Stimulated activated memory B cell treated with anti-CD40 and anti-IgM and Interleukin-4, amounts not matched to agents 10 μg/mL and 1 μg/mL and 100 μg/mL, for 72 hours (primary cell): ENCODE measurements around the gene MYCN.

Experiments used
- ATAC-seq: fragments of 150-1000 bp; cut with Tn5 transposase; 2 replicates; pipeline ENCODE4 v1.10.0; 2021
- H3K27ac Mint-ChIP-seq: one replicate; pipeline ENCODE4 v1.8.0; 2022; ENCODE audit warnings: mild to moderate bottlenecking, mixed read lengths
- H3K27me3 Mint-ChIP-seq: one replicate; pipeline ENCODE4 v1.8.0; 2022; ENCODE audit warnings: mixed read lengths
- H3K36me3 Mint-ChIP-seq: one replicate; pipeline ENCODE4 v1.8.0; 2022; ENCODE audit warnings: mixed read lengths
- H3K4me1 Mint-ChIP-seq: one replicate; pipeline ENCODE4 v1.8.0; 2022; ENCODE audit warnings: mixed read lengths
- H3K4me3 Mint-ChIP-seq: one replicate; pipeline ENCODE4 v1.8.0; 2022; ENCODE audit warnings: mild to moderate bottlenecking, moderate library complexity, mixed read lengths
- H3K9me3 Mint-ChIP-seq: one replicate; pipeline ENCODE4 v1.8.0; 2022; ENCODE audit warnings: mixed read lengths

MYCN gene

DNA sequence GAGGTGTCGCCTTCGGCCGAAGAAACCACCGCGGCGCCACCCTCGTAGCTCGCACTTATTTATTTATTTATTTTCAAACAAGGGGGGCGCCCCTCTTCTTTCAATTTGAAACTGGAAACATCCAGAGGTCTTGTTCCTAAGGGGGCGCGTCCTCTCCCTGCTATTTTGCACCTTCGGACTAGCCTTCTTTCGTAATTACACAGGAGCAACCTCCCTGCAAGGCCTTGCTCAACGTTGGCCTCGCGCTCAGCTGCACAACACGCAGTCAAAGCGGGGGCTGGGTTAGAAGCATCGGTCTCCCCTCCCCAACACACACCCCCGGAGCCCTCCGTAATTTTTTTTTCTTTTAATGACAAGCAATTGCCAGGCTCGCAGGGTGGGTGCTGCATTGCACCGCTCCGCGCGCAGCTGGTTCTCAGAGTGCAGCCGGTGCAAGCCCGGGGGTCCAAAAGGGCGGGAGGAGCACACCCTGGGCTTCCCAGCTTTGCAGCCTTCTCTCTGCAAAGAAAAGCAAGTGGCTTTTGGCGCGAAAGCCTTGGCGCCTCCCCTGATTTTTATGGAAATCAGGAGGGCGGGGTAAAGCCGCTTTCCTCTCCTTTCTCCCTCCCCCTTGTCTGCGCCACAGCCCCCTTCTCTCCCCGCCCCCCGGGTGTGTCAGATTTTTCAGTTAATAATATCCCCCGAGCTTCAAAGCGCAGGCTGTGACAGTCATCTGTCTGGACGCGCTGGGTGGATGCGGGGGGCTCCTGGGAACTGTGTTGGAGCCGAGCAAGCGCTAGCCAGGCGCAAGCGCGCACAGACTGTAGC lies at the start of gene MYCN:
TSS of gene MYCN (plus strand) at position 697 of the 807 bp plus-strand sequence. CDS start 1,515 bp downstream, outside the sequence.
- H3K9me3 Mint-ChIP-seq: no peaks in the 10 kb centered on the region
- H3K4me3 Mint-ChIP-seq: peak within 1 kb of the TSS; percentile 56
- peaks cover 28% of the 10 kb centered on the region for H3K4me1 Mint-ChIP-seq
- no peaks in the 10 kb centered on the region for H3K36me3 Mint-ChIP-seq
- ATAC-seq: no peak
- H3K27ac Mint-ChIP-seq: no peak within 1 kb of the TSS
- peaks cover 82% of the 10 kb centered on the region for H3K27me3 Mint-ChIP-seq

DNA sequence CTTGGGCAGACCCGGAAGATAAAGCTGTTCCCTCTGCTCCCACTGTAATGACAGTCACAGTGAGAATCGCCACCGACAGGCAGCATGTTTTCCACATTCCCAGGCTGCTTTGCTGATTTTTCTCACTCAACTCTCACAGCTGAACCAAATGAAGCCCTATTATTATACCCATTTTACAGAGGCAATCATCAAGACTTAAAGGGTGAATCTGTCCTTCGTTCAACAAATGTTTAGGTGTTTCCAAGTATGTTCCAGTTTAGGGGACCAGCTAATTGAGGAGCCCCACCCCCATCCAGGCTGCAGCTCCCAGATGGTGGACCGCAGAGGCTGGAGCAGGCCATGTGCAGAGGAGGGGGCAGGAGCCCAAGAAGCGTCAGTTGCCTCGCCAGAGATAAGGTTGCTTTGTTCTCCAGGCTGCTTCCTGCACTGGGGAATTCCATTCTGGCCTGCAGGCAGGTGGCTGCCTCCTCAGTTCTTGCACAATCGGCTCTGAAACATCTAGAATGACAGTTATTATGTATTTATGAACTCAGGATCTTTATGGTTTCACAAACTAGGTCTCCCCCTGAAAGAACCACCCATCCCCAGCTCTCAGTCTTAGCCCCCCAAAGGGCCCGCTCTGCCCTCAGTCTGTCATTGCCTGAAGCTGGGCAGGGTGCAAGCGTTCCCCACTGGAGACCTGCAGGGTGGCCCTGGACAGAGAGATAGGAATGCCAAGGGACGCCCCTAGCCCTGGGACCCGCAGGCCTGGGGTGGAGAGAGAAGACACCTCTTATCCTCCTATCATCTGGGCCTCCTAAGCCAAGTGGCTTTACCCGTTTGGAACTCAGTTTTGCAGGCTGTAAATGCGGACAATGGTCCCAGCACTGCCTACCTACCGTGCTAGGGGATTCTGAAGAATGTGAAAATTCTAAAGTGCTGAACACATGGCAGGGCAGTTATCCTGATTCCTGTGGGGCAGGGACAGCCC lies 49.1 kb upstream of the MYCN start:
- H3K9me3 Mint-ChIP-seq: peaks cover 2% of the 10 kb centered on the region
- H3K36me3 Mint-ChIP-seq: no peaks in the 10 kb centered on the region

DNA sequence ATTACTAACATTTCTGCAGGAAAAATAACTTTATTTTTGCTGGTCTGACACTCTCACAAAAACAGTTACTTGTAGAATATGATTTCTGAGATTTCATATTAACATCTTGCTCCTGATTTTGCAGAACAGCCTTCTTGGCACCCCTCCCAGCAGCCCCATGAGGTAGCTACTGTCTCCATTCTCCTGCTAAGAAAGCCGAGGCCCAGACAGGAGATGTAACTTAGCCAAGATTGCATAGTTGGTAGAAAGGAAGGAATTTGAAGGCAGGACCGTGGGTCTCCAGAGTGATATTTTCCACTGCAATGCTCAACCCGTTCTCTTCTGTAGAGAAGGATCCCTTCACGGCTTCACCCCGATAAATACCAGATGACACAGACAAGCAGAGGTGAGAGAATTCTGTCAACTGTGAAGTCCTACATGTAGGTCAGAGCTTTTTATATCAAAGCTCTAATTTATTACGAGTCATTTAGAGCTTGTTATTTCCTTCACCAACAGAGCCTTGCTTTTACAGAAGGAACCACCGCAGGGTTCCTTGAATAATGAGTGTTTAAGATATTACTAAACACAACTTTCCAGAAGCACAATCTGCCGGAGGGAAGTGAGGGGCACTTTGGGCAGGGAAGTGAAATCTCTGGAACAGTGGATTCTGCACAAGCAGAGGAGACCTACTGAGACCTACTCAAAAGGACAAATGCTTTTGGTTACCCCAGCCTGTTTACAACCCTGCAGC lies 48.0 kb upstream of the MYCN start:
- Mint-ChIP-seq H3K4me3 (no peak overlapping the region), H3K27me3 (peaks cover 9% of the 10 kb centered on the region), H3K27ac (no peak overlapping the region), H3K4me1 (no peaks in the 10 kb centered on the region), H3K36me3 (no peaks in the 10 kb centered on the region), H3K9me3 (peaks cover 8% of the 10 kb centered on the region)
- ATAC-seq: no peak

More for the DNA sequence above, 49.1 kb upstream of the MYCN start:
- Mint-ChIP-seq H3K4me3 (no peak overlapping the region), H3K27me3 (peaks cover 9% of the 10 kb centered on the region), H3K4me1 (no peaks in the 10 kb centered on the region), H3K27ac (no peak overlapping the region)
- no peak for ATAC-seq

DNA sequence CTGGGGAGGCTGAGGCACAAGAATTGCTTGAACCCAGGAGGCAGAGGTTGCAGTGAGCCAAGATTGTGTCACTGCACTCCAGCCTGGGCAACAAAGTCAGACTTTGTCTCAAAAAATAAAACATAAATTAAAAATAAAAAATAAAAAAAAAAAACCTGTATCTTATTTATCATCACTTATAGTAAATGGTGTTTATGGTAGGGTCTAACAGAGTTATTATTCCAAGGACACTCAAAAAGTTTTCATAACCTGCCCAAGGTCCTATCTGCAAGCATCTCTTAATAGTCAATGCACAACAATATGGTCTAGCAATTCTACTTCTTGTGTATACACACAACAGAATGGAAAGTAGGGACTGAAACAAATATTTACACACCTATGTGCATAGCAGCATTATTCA lies 47.3 kb upstream of the MYCN start:
- no peaks in the 10 kb centered on the region for H3K4me1 Mint-ChIP-seq
- ATAC-seq: no peak
- peaks cover 4% of the 10 kb centered on the region for H3K27me3 Mint-ChIP-seq
- no peak overlapping the region for H3K4me3 Mint-ChIP-seq
- no peak overlapping the region for H3K27ac Mint-ChIP-seq
- peaks cover 8% of the 10 kb centered on the region for H3K9me3 Mint-ChIP-seq
- no peaks in the 10 kb centered on the region for H3K36me3 Mint-ChIP-seq

DNA sequence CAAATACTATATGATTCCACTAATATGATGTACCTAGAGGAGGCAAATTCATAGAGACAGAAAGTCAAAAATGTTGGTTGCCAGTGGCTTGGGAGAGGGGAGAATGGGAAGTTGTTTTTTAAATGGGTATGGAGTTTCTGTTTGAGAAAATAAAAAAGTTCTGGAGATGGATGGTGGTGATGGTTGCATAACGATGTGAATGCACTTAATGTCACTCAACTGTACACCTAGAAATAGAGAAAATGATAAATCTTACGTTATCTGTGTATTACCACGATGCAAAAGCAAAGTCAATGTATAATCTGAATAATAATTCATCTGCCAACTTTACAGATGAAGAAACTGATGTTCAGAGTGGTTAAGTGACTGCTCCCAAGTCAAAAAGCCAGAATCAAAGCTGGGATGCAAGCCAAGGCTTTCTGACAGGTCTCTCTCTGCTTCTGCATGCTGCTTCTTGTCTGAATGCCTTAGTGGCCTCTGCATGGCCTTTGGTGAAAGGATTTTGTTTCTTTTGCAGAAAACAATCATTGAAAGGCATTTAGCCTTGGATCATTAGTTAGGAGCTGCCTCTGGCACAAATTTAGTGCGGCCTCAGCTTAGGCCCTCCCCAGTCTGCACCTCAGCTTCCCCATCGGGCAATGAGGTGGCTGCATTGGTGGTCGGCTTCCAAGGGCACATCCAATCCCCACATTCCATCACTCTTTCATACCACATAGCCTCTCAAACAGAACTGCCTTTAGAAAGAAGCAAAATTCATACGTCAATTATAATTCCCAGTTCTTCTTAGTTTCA lies 46.5 kb upstream of the MYCN start:
- H3K9me3 Mint-ChIP-seq: peaks cover 8% of the 10 kb centered on the region
- H3K27ac Mint-ChIP-seq: no peak overlapping the region

DNA sequence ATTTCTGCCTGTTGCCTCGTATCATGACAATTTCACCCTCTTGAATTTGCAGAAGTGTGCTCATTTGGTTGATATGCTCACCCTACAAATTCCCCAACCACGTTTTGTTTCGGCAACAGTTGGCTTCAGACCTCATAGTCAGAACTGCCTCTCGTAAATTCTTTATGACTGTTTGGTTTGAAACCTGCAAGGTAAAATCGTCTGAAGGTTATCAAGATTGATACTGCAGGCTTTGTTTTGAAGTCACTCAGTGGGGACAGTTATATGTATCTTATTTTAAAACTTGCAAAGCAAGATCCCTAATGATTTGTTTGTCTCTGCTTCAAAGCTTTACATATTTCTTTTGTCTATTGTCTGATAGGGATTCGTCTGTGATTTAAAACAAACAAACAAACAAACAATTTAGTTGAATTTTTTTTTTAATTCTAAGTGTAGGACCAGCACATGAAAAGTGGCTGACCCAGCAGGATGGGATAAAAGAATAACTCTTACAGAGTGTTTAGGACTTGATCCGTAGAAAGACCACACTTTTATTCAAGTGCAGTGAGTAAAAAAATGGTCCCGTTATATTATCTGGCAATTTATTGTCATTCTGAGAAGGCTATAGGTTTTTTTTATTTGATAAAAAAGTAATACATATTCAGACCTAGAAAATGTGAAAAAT lies 45.7 kb upstream of the MYCN start:
- Mint-ChIP-seq H3K27me3 (no peaks in the 10 kb centered on the region), H3K36me3 (no peaks in the 10 kb centered on the region), H3K9me3 (peaks cover 10% of the 10 kb centered on the region), H3K4me3 (no peak overlapping the region), H3K4me1 (no peaks in the 10 kb centered on the region), H3K27ac (no peak overlapping the region)
- ATAC-seq: no peak

More for the DNA sequence above, 46.5 kb upstream of the MYCN start:
- no peaks in the 10 kb centered on the region for H3K36me3 Mint-ChIP-seq
- H3K27me3 Mint-ChIP-seq: no peaks in the 10 kb centered on the region
- no peak for ATAC-seq
- no peaks in the 10 kb centered on the region for H3K4me1 Mint-ChIP-seq
- H3K4me3 Mint-ChIP-seq: no peak overlapping the region

DNA sequence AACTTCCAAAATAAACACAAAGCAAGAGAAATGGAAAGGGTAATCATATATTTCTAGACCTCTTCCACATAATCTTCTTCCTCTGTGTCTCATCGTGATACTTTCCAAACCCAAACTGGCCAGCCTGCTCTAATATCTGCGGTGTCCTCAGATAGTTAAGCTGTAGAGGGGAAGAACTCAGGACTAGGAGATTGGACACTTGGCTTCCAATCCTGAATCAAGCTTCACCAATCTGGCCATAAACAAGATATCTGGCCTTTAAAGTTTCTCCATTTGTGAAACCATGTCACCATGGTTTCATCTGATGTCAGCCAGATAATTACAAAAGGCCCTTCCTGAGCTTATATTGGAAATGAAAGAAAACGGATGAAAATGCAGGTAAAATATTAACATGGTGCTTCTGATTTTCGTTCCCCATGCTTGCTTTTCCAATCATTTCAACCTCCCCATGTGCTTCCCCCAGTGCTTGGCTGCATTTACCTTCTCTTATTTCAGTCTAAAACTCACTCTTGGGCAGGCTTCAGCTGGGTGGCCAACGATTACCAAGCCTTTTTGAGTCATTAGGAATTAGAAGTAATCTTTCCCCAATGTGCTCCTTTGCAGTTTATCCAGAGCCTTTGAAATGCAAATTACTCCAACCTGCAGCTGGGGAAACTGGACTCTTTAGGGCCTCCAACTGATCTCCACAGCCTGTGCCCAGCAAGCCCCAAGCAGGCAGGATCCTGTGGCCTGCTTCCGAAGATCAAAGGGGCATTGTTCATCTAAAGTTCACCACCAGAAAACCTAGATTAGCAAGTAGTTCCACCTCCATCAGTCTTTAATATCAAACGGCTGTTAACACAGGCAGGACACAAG lies 44.5 kb upstream of the MYCN start:
- H3K27ac Mint-ChIP-seq: no peak overlapping the region
- H3K27me3 Mint-ChIP-seq: no peaks in the 10 kb centered on the region
- H3K9me3 Mint-ChIP-seq: peaks cover 13% of the 10 kb centered on the region
- H3K36me3 Mint-ChIP-seq: no peaks in the 10 kb centered on the region
- H3K4me1 Mint-ChIP-seq: no peaks in the 10 kb centered on the region
- ATAC-seq: no peak
- H3K4me3 Mint-ChIP-seq: no peak overlapping the region

DNA sequence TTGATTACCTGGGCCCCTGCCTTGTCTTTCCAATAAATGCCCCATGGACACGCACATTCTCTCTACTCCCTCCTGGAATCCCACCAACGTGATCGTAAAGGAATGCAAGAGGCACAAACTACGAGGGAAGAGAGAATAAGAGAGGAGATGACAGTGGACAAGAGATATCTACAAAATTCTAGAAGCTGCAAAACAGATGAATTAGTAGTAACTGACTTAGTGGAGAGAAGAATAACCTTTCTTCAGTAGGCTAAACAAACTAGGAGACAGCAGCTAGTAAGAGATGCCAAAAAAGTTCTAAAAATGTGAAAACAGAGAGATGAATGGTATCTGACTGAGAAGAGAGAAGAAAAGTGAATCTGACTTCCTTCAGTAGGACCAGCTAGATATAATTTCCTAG lies 43.5 kb upstream of the MYCN start:
- Mint-ChIP-seq H3K9me3 (peaks cover 16% of the 10 kb centered on the region), H3K36me3 (no peaks in the 10 kb centered on the region), H3K27ac (no peak overlapping the region), H3K27me3 (no peaks in the 10 kb centered on the region), H3K4me3 (no peak overlapping the region), H3K4me1 (no peaks in the 10 kb centered on the region)
- no peak for ATAC-seq

DNA sequence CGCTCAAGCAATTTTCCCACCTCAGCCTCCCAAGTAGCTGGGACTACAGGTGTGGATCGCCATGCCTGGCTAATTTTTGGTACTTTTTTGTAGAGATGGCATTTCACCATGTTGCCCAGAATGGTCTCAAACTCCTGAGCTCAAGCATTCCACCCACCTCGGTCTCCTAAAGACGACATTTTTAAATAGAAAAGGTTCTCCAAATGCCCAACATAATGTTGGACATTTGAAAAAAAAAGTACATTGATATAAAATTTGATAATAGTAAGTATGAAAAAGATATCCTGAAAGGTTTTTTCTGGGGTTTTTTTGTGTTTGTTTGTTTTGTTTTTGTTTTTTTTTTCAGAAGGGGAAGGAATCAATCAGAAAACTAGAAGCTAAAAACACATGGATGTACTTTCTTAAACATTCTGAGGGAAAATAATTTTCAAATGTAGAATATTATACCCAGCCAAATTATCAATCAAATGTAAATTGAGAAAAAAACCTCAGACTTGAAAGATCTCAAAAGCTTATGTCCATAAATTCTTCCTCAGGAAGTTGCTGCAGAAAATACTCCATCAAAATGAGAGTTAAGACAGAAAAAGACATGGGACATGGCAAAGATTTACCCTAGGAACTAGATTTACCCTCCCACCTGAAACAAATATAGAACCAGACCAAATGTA lies 42.8 kb upstream of the MYCN start:
- no peaks in the 10 kb centered on the region for H3K36me3 Mint-ChIP-seq
- peaks cover 5% of the 10 kb centered on the region for H3K27me3 Mint-ChIP-seq
- no peak overlapping the region for H3K4me3 Mint-ChIP-seq
- H3K4me1 Mint-ChIP-seq: no peaks in the 10 kb centered on the region
- H3K27ac Mint-ChIP-seq: no peak overlapping the region
- ATAC-seq: no peak
- H3K9me3 Mint-ChIP-seq: peaks cover 16% of the 10 kb centered on the region

DNA sequence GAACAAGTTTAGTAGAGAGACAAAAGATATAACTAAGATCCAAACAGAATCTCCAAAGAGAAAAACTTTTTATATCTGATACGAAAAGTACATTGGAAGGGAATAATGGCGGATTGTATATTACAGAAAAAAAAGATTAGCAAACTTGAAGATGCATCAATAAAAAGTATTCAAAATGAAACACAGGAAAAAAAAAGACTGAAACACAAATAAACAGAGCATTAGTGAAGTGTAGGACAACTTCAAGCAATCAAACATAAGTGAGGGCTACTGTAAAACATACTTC lies 41.1 kb upstream of the MYCN start:
- Mint-ChIP-seq H3K27ac (no peak overlapping the region), H3K4me3 (no peak overlapping the region), H3K36me3 (no peaks in the 10 kb centered on the region), H3K9me3 (peaks cover 16% of the 10 kb centered on the region), H3K4me1 (no peaks in the 10 kb centered on the region), H3K27me3 (peaks cover 9% of the 10 kb centered on the region)
- no peak for ATAC-seq

DNA sequence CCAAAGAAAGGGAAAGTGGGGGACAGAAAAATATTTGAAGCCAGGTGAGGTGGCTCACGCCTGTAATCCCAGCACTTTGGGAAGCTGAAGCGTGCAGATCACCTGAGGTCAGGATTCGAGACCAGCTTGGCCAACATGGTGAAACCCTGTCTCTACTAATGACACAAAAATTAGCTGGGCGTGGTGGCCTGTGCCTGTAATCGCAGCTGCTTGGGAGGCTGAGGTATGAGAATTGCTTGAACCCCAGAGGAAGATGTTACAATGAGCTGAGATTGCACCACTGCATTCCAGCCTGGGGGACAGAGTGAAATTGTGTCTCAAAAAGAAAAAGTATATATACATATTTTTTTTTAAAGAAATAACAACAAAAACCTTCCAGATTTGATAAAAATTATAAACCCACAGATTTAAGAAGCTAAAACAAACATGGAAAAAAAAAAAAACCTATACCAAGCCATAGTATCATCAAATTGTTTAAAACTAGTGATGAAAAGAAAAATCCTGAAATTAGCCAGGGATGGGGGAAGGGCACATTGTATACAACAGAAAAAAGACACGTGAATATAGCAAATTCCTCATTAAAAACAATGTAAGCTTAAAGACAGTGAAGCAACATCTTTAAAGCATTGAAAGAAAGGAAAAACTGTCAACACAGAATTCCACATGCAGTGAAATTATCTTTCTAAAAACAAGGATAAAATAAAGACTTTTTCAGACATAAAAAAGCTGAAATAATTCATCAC lies 40.4 kb upstream of the MYCN start:
- Mint-ChIP-seq H3K4me1 (no peaks in the 10 kb centered on the region), H3K4me3 (no peak overlapping the region), H3K36me3 (no peaks in the 10 kb centered on the region), H3K27me3 (peaks cover 9% of the 10 kb centered on the region), H3K27ac (no peak overlapping the region), H3K9me3 (peaks cover 16% of the 10 kb centered on the region)
- no peak for ATAC-seq

DNA sequence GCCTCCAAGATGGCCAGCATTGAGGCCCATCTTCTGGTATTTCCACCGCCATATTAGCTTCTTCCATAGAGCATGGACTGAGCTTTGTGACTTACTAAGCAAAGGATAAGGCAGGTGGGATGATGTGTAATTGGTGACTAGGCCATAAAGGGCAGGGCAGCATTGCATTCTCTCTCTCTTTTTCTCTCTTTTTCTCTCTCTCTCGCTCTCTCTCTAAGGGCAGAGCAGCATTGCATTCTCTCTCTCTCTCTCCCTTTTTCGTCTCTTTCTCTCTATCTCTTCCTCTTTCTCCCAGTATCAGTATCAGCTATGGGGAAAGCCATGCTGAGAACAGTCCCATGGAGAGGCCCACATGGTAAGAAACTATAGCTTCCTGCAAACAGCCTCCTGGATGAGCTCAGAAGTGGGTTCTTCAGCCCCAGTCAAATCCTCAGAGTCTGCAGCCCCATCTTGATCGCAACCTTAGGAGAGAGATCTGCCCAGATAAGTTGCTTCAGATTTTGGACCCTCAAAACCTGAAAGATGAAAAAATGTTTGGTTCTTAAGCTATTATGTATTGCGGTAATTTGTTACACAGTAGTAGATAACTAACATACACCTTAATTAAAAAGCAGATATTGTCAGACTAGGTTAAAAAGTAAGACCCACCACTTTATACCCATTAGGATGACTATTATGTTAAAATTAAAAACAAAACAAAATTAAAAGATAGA lies 39.1 kb upstream of the MYCN start:
- ATAC-seq: no peak
- peaks cover 14% of the 10 kb centered on the region for H3K9me3 Mint-ChIP-seq
- H3K27ac Mint-ChIP-seq: no peak overlapping the region
- no peaks in the 10 kb centered on the region for H3K36me3 Mint-ChIP-seq
- H3K4me3 Mint-ChIP-seq: no peak overlapping the region
- peaks cover 17% of the 10 kb centered on the region for H3K27me3 Mint-ChIP-seq
- H3K4me1 Mint-ChIP-seq: no peaks in the 10 kb centered on the region
